Activated CD8-positive, alpha-beta memory T cell treated with anti-CD3 and anti-CD28 coated beads for 48 hours (primary cell): ENCODE data around the gene EIF6.

Source experiments
- DNase-seq, 3 experiments: peaks; one replicate each; pipeline ENCODE4 v3.0.0-alpha.2; 2020; ENCODE audit warnings: low read depth in 2 of 3, low spot score in 2 of 3

EIF6 gene

DNA sequence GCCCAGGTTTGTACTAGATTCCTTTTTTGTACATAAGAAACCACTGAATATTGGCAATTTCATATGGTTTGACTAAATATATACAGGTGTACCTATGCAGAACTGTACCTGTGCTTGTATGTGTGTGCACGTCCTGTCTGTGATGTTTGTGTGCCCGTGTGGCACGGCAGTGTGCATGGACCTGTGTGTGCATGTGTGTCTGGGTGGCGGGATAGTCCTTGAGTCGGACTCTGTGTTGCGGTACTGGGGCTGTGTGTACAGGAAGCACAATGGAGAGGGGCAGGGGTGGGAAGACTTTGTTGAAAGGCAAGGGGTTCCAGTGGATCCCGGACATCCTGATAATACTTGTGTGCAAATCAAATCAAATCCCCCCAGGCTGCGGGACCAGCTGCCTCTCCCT, 11.1 kb upstream of the EIF6 start:
- DNase-seq: no peak

GRCh38 chr20:35295058-35295457, 10.5 kb upstream of the EIF6 start:
- no peak for DNase-seq

DNA sequence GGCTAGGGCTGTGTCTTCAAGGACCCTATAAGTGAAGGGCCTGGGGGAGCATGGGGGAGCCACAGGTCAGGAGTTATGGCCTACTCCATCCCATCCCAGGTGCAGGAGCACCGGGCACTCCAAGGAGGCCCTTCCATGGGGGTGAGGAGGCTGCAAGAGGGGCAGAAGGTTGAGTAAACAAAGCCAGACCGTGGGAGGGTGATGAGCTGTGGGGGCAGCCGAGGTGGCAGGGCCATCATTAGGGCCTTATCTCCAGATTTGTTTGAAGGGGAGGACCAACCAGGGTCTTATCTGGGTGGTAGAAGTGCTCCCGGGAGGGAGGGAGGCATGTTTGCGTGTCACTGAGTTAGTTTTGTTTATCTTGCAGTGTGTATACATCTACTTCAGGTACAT, 9.7 kb upstream of the EIF6 start:
- DNase-seq: no peak

- DNase-seq: no peak
Observed at GRCh38 chr20:35293303-35294292, 9.0 kb upstream of the EIF6 start.

GRCh38 chr20:35292504-35293285, 8.1 kb upstream of the EIF6 start:
- DNase-seq: no peak

- no peak for DNase-seq
Observed at GRCh38 chr20:35291654-35292503, 7.3 kb upstream of the EIF6 start, which contains the start of gene FAM83C. FAM83C (minus strand) TSS chr20:35292425; CDS start chr20:35292304, 121 bp downstream.

- no peak for DNase-seq
Observed at GRCh38 chr20:35290887-35291417, 6.4 kb upstream of the EIF6 start.

DNA sequence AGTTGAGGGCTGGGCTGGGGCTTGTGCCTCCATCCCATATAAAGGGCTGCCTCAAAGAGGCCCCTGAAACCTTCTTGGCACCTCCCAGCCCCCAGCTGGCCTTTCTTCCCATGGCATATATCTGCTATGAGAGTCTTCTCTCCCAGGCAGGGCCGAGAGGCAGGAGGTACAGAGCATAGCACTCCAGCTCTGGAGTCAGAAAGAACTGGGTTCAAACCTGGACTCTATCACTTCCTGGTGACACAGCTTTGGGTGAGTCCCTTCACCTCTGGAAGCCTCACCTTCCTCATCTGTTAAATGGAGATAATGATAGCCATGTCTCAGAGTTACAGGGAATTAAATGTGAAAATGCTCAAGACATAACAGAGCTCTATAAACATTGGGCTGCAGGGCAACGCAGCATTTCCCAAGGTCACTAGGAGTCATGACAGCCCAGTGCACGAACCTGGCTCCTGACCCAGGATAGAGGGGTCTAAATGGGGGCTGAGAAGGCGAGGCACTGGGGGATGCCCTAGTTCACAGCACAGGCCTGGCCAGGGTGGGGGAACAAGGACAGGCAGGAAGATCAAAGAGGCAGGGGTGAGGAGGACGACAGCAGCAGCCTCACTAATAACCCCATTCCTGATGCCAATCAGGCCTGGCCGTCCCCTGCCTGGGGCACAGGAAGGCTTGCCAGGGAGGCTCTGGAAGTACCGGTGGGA, 5.8 kb upstream of the EIF6 start:
- no peak for DNase-seq

DNA sequence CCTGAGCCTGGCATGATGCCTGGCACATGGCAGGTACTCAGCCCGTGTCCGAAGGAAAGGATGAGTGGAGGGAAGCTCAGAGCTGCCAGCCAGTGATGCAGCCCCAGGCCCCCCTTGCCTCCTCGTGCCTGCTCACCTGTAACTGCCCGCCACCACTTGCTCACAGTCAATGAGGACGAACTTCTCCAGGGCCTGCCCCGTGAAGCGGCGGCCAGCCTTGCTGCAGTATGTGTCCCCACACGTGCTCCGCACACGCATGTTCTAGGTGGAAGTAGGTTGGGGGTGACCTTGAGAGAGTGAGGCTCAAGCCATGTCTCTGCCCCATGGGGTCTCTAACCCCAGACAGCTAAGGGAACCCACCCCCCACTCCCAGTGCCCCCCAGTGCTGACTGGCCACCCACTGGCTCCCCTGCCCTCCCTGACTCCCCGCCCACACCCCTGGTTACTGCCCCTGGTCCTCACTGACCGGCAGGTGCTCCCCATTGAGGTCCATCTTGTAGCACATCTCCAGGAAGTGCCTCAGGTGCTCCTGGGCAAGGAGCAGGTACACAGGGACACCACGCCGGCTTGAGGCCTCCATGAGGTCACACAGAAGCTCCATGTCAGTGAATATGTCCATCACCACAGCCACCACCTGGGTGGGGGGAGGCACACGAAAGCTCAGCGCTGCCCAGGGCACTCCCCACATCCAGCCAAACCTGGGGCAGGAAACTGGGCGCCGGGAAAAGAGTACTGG, 3.9 kb upstream of the EIF6 start:
- DNase-seq: no peak

GRCh38 chr20:35287509-35288324, 3.1 kb upstream of the EIF6 start:
- DNase-seq: no peak

DNA sequence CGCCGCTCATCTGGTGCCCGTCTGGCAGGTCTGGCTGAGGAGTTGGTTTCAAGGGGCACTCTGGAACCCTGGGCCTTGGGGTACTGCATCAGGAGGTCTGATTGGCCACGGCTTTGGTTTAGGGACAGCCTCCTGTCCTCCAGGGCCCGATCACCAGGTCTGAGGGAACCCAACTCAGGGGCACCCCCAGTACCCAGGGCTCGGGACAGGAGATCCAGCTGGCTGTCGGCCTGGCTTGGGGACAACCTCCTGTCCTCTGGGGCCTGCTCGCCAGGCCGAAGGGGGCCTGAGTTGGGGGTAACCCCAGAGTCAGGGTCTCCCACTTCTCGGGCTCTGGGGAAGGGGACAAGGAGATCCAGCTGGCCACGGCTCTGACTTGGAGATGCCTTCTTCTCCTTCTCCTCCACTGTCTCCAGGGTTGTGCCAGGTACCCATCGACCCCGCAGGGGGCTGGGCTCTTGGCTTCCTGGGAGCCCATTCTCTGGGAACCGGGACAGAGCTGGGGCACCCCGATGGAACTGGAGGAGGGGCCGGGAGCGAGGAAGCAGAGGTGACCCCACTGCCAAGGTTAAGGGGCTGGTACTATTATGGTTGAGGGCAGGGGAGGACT, 2.4 kb upstream of the EIF6 start:
- DNase-seq: no peak

- DNase-seq: no peak
Observed at GRCh38 chr20:35286077-35286898, 1.7 kb upstream of the EIF6 start.

DNA sequence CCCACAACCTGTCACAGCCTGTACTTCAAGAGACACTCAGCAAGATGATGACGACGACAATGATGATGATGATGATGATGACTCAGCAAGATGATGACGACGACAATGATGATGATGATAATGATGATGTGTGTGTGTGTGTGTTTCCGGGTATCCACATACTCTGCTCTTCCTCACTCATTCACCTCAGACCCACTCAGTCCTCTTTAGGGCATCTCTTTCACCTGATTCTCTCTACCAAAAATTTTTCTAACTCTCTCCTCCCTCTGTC, 1.2 kb upstream of the EIF6 start:
- no peak for DNase-seq

- no peak for DNase-seq
Observed at GRCh38 chr20:35284992-35285805, 627 bp upstream of the EIF6 start.

GRCh38 chr20:35283441-35284266, 918 bp downstream of the EIF6 start:
- DNase-seq: no peak

DNA sequence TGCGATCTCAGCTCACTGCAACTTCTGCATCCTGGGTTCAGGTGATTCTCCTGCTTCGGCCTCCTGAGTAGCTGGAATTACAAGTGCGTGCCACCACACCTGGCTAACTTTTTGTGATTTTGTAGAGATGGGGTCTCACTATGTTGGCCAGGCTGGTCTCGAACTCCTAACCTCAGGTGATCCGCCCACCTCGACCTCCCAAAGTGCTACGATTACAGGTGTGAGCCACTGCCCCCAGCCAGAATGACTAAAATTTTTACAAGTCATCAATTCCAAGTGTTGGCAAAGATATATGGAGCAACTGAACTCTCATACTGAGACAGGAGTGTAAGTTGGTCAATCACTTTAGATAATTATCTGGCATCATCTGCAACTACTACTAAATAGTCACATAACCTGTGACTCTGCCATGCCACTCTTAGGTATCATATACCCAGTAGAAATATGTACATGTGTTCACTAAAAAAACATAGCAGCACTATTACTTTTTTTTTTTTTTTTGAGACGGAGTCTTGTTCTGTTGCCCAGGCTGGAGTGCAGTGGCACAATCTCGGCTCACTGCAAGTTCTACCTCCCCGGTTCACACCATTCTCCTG, 3.0 kb downstream of the EIF6 start:
- no peak for DNase-seq
